Measurements from ENCODE around the gene LCN9. TPM values are rescaled to one million over a fixed set of nuclear protein-coding genes. Genes with fewer than 3 reads are reported as not detected.

Gene LCN9
- total RNA-seq, 1 experiment from 2014 or later: 2.6 TPM

DNA sequence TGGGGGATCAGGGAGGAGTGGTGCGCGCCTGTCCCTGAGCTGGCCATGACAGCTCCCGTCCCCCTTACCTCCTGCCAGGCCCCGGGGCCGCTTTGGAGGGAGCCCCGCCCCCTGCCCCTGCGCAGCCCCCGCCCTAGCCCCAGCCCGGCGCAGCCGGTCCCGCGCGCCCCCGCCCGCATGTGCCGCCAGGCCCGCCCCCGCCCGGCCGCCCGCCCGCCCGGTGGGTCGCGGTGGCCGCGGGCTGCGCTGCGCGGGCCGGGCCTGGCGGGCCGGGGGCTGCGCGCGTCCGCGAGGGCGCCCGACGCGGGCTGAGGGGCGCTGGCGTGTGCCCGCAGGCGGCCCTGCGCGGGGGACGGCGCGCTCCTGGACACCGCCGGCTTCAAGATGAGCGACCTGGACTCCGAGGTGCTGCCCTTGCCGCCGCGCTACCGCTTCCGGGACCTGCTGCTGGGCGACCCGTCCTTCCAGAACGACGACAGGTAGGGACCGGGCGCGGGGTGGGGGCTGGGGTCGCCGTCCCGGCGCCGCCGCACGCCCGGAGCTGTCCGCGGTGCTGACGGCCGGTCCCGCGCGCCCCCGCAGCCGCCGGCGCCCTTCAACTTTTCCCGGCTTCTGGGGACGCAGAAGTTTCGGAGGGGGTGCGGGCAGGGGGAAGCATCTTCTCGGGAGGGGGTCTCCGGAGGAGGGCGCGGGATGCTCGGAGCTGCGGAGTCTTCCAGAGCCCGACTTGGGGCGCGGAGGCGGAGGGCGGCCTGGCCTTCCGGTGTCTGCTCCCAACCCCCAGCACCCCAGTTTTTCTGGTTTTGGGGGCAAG, 51.3 kb downstream of the LCN9 start:
- no peak overlapping the region for H3K27ac Mint-ChIP-seq
- DNase-seq (ENCODE audit: low spot score) (peak; percentile 64), ATAC-seq (peak; percentile 68)
- peak overlapping the region; percentile 35; the same call in 1 of the 2 replicates for H3K4me3 Mint-ChIP-seq
- POLR2A ChIA-PET: interaction anchor here (0.5 to 0.7 kb wide), 2 partner anchors 10 to 15 kb away, joined by 3 read pairs; no protein-coding TSS in a partner anchor
- no peaks in the 10 kb centered on the region for H3K9me3 Mint-ChIP-seq
- H3K36me3 Mint-ChIP-seq: no peaks in the 10 kb centered on the region
- peaks cover 19% of the 10 kb centered on the region for H3K27me3 Mint-ChIP-seq (ENCODE audit: low read depth)
- CTCF ChIA-PET: interaction anchor here (0.8 to 2.1 kb wide), 4 partner anchors 11 to 110 kb away, joined by 3 to 7 read pairs (median 4); no protein-coding TSS in a partner anchor
- H3K4me1 Mint-ChIP-seq: 0 out of 2 replicates have a peak, but pooled peaks cover 3% of the 10 kb centered on the region
- TF ChIP-seq NFATC4 (CRISPR knock-in tag; IDR thresholded peaks at IDR 0.05): no peak
- no peak for TF ChIP-seq ZNF396 (CRISPR knock-in tag; IDR thresholded peaks at IDR 0.05; ENCODE audit: borderline replicate concordance)
- TF ChIP-seq NR3C1 (CRISPR knock-in tag; conservative IDR thresholded peaks at IDR 0.05; ENCODE audit: low read depth): 0 out of 2 replicates have a peak, but pooled peaks have one; percentile 72
- TF ChIP-seq ZBTB21 (CRISPR knock-in tag; IDR thresholded peaks at IDR 0.05; ENCODE audit: borderline replicate concordance): no peak
- no peak for TF ChIP-seq CREB1 (CRISPR knock-in tag; IDR thresholded peaks at IDR 0.05)
- no peak for TF ChIP-seq EMX1 (CRISPR knock-in tag; IDR thresholded peaks at IDR 0.05)
- no peak for TF ChIP-seq NFYB (CRISPR knock-in tag; conservative IDR thresholded peaks at IDR 0.05; ENCODE audit: low read depth)
- no peak for TF ChIP-seq ZNF532 (CRISPR knock-in tag; IDR thresholded peaks at IDR 0.05; ENCODE audit: borderline replicate concordance)
- TF ChIP-seq, protein P1, sequence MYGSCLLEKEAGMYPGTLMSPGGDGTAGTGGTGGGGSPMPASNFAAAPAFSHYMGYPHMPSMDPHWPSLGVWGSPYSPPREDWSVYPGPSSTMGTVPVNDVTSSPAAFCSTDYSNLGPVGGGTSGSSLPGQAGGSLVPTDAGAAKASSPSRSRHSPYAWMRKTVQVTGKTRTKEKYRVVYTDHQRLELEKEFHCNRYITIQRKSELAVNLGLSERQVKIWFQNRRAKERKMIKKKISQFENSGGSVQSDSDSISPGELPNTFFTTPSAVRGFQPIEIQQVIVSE (CRISPR knock-in tag; IDR thresholded peaks at IDR 0.05; ENCODE audit: borderline replicate concordance): no peak
- peak; percentile 62; the same call in 1 of the 2 replicates for TF ChIP-seq TEAD1 (CRISPR knock-in tag; IDR thresholded peaks at IDR 0.05)
- TF ChIP-seq SMAD4 (CRISPR knock-in tag; IDR thresholded peaks at IDR 0.05): no peak; the same call in 1 of the 2 replicates
- TF ChIP-seq TCF7 (CRISPR knock-in tag; IDR thresholded peaks at IDR 0.05; ENCODE audit: low read depth): no peak
- 0 out of 2 replicates have a peak, but pooled peaks have one; percentile 40 for TF ChIP-seq JUN (CRISPR knock-in tag; IDR thresholded peaks at IDR 0.05)
- TF ChIP-seq, protein P2, sequence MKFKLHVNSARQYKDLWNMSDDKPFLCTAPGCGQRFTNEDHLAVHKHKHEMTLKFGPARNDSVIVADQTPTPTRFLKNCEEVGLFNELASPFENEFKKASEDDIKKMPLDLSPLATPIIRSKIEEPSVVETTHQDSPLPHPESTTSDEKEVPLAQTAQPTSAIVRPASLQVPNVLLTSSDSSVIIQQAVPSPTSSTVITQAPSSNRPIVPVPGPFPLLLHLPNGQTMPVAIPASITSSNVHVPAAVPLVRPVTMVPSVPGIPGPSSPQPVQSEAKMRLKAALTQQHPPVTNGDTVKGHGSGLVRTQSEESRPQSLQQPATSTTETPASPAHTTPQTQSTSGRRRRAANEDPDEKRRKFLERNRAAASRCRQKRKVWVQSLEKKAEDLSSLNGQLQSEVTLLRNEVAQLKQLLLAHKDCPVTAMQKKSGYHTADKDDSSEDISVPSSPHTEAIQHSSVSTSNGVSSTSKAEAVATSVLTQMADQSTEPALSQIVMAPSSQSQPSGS (CRISPR knock-in tag; IDR thresholded peaks at IDR 0.05; ENCODE audit: borderline replicate concordance, low read depth): no peak
- no peak for TF ChIP-seq MYBL2 (CRISPR knock-in tag; IDR thresholded peaks at IDR 0.05)
- TF ChIP-seq, protein P3, sequence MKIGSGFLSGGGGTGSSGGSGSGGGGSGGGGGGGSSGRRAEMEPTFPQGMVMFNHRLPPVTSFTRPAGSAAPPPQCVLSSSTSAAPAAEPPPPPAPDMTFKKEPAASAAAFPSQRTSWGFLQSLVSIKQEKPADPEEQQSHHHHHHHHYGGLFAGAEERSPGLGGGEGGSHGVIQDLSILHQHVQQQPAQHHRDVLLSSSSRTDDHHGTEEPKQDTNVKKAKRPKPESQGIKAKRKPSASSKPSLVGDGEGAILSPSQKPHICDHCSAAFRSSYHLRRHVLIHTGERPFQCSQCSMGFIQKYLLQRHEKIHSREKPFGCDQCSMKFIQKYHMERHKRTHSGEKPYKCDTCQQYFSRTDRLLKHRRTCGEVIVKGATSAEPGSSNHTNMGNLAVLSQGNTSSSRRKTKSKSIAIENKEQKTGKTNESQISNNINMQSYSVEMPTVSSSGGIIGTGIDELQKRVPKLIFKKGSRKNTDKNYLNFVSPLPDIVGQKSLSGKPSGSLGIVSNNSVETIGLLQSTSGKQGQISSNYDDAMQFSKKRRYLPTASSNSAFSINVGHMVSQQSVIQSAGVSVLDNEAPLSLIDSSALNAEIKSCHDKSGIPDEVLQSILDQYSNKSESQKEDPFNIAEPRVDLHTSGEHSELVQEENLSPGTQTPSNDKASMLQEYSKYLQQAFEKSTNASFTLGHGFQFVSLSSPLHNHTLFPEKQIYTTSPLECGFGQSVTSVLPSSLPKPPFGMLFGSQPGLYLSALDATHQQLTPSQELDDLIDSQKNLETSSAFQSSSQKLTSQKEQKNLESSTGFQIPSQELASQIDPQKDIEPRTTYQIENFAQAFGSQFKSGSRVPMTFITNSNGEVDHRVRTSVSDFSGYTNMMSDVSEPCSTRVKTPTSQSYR (CRISPR knock-in tag; IDR thresholded peaks at IDR 0.05): no peak
- TF ChIP-seq FOXK1 (CRISPR knock-in tag; IDR thresholded peaks at IDR 0.05): peak; percentile 43; the same call in 1 of the 2 replicates
- no peak for TF ChIP-seq ZNF121 (CRISPR knock-in tag; IDR thresholded peaks at IDR 0.05)
- TF ChIP-seq ZNF263 (CRISPR knock-in tag; IDR thresholded peaks at IDR 0.05; ENCODE audit: low read depth): no peak
- no peak for TF ChIP-seq ZNF232 (CRISPR knock-in tag; IDR thresholded peaks at IDR 0.05)
- TF ChIP-seq ESRRA (CRISPR knock-in tag; IDR thresholded peaks at IDR 0.05; ENCODE audit: borderline replicate concordance): no peak
- no peak for TF ChIP-seq CTCF (IDR thresholded peaks at IDR 0.05)
- TF ChIP-seq, protein P4, sequence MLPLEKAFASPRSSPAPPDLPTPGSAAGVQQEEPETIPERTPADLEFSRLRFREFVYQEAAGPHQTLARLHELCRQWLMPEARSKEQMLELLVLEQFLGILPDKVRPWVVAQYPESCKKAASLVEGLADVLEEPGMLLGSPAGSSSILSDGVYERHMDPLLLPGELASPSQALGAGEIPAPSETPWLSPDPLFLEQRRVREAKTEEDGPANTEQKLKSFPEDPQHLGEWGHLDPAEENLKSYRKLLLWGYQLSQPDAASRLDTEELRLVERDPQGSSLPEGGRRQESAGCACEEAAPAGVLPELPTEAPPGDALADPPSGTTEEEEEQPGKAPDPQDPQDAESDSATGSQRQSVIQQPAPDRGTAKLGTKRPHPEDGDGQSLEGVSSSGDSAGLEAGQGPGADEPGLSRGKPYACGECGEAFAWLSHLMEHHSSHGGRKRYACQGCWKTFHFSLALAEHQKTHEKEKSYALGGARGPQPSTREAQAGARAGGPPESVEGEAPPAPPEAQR (CRISPR knock-in tag; IDR thresholded peaks at IDR 0.05): no peak

Data from WTC11 (cell line).